NCI-H128 (cell line): ENCODE data around the gene H2BK1.

Source experiments
- DNase-seq: peaks from one replicate; lab custom pipeline; 2025; ENCODE audit not compliant: unreplicated experiment; lab: John Stamatoyannopoulos, UW

The H2BK1 gene

GRCh38 chr7:151245360-151246101, 35.2 kb upstream of the H2BK1 start:
- no peak for DNase-seq

- DNase-seq: no peak
Observed at GRCh38 chr7:151244841-151245346, 34.6 kb upstream of the H2BK1 start.

GRCh38 chr7:151244196-151244840, 34.0 kb upstream of the H2BK1 start:
- DNase-seq: no peak

- DNase-seq: no peak
Observed at GRCh38 chr7:151243408-151244195, 33.3 kb upstream of the H2BK1 start.

DNA sequence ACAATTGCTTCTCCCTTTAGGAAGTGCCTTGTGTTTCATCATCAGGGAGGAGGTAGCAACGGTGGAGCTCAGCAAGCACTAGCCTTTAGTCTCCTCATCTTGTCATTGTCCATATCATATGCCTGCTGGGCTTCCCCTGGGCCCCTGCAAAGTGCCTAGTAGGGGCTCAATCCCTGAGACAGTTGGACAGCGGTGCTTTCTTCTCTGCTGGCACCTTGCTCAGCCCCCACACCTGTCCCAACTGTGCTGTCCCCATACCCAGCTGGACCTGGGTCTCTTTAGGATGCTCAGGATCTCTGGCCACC, 32.7 kb upstream of the H2BK1 start:
- no peak for DNase-seq

- no peak for DNase-seq
Observed at GRCh38 chr7:151242159-151243044, 32.1 kb upstream of the H2BK1 start.

GRCh38 chr7:151241755-151242096, 31.4 kb upstream of the H2BK1 start:
- no peak for DNase-seq

GRCh38 chr7:151240942-151241754, 30.9 kb upstream of the H2BK1 start:
- DNase-seq: no peak

- no peak for DNase-seq
Observed at GRCh38 chr7:151240536-151240935, 30.2 kb upstream of the H2BK1 start.

DNA sequence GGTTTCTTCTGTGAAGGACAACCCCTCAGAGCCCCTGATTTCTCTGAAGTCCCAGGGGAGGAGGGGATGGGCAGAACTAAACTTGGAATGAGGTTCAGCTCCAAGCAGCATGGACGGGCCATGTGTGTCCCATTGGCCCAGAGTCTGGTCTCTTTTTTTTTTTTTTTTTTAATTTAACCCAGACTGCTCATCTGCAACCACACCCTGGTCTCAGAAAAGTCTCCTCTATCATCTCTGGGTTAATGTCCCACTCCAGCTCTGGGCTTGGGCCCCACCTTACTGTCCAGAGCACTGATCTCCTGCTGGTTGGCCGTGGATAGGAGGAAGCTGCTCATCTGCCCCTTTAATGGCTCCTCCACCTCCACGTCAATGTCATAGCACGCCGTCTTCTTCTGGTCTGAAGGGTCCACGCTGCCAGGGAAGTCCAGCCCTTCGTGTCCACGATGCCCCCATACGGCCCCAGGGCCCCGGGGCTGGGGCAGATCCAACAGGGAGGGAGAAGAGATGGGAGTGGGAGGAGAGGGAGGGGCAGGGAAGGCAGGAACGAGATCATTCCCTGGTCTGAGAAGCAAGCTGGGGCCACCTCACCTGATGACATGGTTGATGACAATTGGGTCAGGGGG, 29.7 kb upstream of the H2BK1 start:
- no peak for DNase-seq

GRCh38 chr7:151238924-151239836, 28.9 kb upstream of the H2BK1 start:
- no peak for DNase-seq

DNA sequence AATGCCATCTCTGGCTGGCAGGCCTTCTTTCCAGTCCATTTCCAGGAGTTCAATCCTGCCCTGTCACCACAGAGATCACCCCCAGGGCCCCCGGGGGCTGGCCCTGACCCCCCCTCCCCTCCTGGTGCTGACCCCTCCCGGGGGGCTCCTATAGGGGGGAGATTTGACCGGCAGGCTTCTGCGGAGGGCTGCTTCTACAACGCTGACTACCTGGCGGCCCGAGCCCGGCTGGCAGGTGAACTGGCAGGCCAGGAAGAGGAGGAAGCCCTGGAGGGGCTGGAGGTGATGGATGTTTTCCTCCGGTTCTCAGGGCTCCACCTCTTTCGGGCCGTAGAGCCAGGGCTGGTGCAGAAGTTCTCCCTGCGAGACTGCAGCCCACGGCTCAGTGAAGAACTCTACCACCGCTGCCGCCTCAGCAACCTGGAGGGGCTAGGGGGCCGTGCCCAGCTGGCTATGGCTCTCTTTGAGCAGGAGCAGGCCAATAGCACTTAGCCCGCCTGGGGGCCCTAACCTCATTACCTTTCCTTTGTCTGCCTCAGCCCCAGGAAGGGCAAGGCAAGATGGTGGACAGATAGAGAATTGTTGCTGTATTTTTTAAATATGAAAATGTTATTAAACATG, 28.0 kb upstream of the H2BK1 start:
- DNase-seq: no peak

DNA sequence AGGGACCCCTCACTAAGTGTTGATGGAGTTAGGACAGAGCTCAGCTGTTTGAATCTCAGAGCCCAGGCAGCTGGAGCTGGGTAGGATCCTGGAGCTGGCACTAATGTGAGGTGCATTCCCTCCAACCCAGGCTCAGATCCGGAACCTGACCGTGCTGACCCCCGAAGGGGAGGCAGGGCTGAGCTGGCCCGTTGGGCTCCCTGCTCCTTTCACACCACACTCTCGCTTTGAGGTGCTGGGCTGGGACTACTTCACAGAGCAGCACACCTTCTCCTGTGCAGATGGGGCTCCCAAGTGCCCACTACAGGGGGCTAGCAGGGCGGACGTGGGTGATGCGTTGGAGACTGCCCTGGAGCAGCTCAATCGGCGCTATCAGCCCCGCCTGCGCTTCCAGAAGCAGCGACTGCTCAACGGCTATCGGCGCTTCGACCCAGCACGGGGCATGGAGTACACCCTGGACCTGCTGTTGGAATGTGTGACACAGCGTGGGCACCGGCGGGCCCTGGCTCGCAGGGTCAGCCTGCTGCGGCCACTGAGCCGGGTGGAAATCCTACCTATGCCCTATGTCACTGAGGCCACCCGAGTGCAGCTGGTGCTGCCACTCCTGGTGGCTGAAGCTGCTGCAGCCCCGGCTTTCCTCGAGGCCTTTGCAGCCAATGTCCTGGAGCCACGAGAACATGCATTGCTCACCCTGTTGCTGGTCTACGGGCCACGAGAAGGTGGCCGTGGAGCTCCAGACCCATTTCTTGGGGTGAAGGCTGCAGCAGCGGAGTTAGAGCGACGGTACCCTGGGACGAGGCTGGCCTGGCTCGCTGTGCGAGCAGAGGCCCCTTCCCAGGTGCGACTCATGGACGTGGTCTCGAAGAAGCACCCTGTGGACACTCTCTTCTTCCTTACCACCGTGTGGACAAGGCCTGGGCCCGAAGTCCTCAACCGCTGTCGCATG, 27.2 kb upstream of the H2BK1 start:
- DNase-seq: no peak

DNA sequence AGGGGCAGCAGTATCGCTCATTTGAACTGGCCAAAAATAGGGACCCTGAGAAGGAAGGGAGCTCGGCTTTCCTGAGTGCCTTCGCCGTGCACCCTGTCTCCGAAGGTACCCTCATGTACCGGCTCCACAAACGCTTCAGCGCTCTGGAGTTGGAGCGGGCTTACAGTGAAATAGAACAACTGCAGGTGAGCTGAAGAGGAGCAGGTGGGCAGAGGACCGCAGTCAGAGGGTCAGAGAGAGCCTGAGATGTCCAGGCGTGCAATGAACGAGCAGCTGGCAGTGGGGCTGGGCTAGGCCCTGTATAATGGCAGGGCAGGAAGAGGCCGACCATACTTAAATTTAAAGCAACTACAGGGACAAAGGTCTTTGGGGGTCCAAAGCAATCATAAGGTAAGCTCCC, 26.1 kb upstream of the H2BK1 start:
- no peak for DNase-seq

DNA sequence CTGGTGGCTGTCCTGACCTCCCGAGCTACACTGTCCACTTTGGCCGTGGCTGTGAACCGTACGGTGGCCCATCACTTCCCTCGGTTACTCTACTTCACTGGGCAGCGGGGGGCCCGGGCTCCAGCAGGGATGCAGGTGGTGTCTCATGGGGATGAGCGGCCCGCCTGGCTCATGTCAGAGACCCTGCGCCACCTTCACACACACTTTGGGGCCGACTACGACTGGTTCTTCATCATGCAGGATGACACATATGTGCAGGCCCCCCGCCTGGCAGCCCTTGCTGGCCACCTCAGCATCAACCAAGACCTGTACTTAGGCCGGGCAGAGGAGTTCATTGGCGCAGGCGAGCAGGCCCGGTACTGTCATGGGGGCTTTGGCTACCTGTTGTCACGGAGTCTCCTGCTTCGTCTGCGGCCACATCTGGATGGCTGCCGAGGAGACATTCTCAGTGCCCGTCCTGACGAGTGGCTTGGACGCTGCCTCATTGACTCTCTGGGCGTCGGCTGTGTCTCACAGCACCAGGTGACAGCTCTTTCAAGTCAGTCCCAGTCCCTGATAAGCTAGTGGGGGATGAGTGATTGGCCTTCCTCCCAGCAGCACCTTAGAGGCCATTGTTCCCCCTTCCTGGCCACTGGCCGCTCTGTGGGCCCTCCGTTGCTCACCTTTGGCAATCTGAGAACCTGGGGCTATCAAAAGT, 25.0 kb upstream of the H2BK1 start:
- no peak for DNase-seq

GRCh38 chr7:151233804-151234203, 23.5 kb upstream of the H2BK1 start:
- DNase-seq: no peak
